ENCODE results near the gene ANGPT4. TPM values are rescaled to one million over a fixed set of nuclear protein-coding genes. Genes with fewer than 3 reads are reported as not detected.

The ANGPT4 gene
- total and polyA plus RNA-seq, 10 of the 15 experiments (the other 5 are each of a cell fraction or from before 2014, with no cell fraction given), result 0.01 to 0.16 TPM; not detected in 8

- TF ChIP-seq ZNF207 (IDR thresholded peaks at IDR 0.05; ENCODE audit: borderline replicate concordance), result no peak
- no peak for TF ChIP-seq CREM (IDR thresholded peaks at IDR 0.05; ENCODE audit: low read depth)
These were observed 47.9 kb downstream of the ANGPT4 start (continued) for GRCh38 chr20:868279-868678.

GRCh38 chr20:865440-865839 is 50.7 kb downstream of the ANGPT4 start:
- no peak overlapping the region for H2AFZ ChIP-seq (ENCODE audit: control insufficient read depth, low read depth, low read length)
- FAIRE-seq (no peak), DNase-seq (ENCODE audit: low read depth, low spot score) (no peak), ATAC-seq (no peak)
- H4K20me1 ChIP-seq (ENCODE audit: control insufficient read depth, insufficient read depth), result no peaks in the 10 kb centered on the region
- intact Hi-C loops (cut with micrococcal nuclease; ENCODE audit: unreplicated experiment), result no loop called here
- H3K4me1 ChIP-seq (ENCODE audit: control insufficient read depth, insufficient read depth, low read length), result no peaks in the 10 kb centered on the region
- H3K9me3 ChIP-seq (replicated peaks; ENCODE audit: control insufficient read depth, insufficient read depth, low read length), result no peaks in the 10 kb centered on the region
- H3K4me3 ChIP-seq, result no peak overlapping the region
- TF ChIP-seq SMARCA5 (IDR thresholded peaks at IDR 0.05), result no peak
- no peak for TF ChIP-seq BMI1 (IDR thresholded peaks at IDR 0.05; ENCODE audit: borderline replicate concordance)
- no peak for TF ChIP-seq NR2F1 (conservative IDR thresholded peaks at IDR 0.05)
- TF ChIP-seq FOS (IDR thresholded peaks at IDR 0.05; ENCODE audit: borderline replicate concordance, extremely low read depth, insufficient read length), result no peak
- no peak for TF ChIP-seq EP300 (IDR thresholded peaks at IDR 0.05; ENCODE audit: borderline replicate concordance in 1 of 2, control insufficient read depth in 1 of 2, low read depth in 2 of 2, low read length in 2 of 2)
- no peak for TF ChIP-seq SREBF1 (IDR thresholded peaks at IDR 0.05; ENCODE audit: low read length)
- no peak for TF ChIP-seq ZBTB11 (CRISPR knock-in tag; IDR thresholded peaks at IDR 0.05)
- no peak for TF ChIP-seq MYC (IDR thresholded peaks at IDR 0.05; ENCODE audit: insufficient read depth, insufficient read length, insufficient replicate concordance, low read length, severe bottlenecking)
- no peaks in the 10 kb centered on the region for H3K36me3 ChIP-seq (ENCODE audit: control insufficient read depth in 2 of 2, insufficient read depth in 2 of 2, low read length in 1 of 2)
- in situ Hi-C loops (cut with MboI), result no loop called here
- WGBS (ENCODE audit: insufficient coverage, insufficient replicate concordance, low lambda C conversion rate, missing lambda C conversion rate), result 100% methylated on average over 1 of the region's 1 CpG
- H3K4me2 ChIP-seq (ENCODE audit: control insufficient read depth, insufficient read depth), result no peak overlapping the region
- POLR2A ChIA-PET, result no interaction called here
- CTCF ChIA-PET, result no interaction called here
- BruUV-seq (replicated peaks), result no TSS peak
- H3K27me3 ChIP-seq (replicated peaks in 1 of 2; ENCODE audit: control insufficient read depth in 2 of 2, insufficient read depth in 2 of 2, low read length in 1 of 2), result peaks cover 0 to 1% of the 10 kb centered on the region in 2 experiments; a peak in 1 of 4 replicates
- no peak overlapping the region for H3K27ac ChIP-seq (ENCODE audit: control insufficient read depth, insufficient read depth)
- H3K79me2 ChIP-seq (ENCODE audit: control insufficient read depth, insufficient read depth, low read length), result no peaks in the 10 kb centered on the region
- no peak overlapping the region for H3K9ac ChIP-seq (ENCODE audit: control insufficient read depth, insufficient read depth, low read length)
- RAD21 ChIA-PET (ENCODE audit: unreplicated experiment), result no interaction called here
- SMC1A ChIA-PET (ENCODE audit: uncharacterized antibody, unreplicated experiment), result no interaction called here
